LNCAP (cell line): ENCODE data around the gene ZSWIM7.

Source experiments
- CTCF ChIP-seq: fragments of 450-650 bp; IDR thresholded peaks from 2 replicates; pipeline ENCODE4 v1.5.1; 2017; ENCODE audit warnings: mild to moderate bottlenecking

ZSWIM7 gene

GRCh38 chr17:15931394-15931793, 68.1 kb downstream of the ZSWIM7 start:
- no peak for TF ChIP-seq CTCF

- TF ChIP-seq CTCF, result no peak
Observed at GRCh38 chr17:15930426-15930825, 69.1 kb downstream of the ZSWIM7 start.

- TF ChIP-seq CTCF, result no peak
Observed at GRCh38 chr17:15929941-15930340, 69.6 kb downstream of the ZSWIM7 start.

- TF ChIP-seq CTCF, result no peak
Observed at GRCh38 chr17:15928286-15928785, 71.2 kb downstream of the ZSWIM7 start.
